Neural cell (in vitro differentiated cells): ENCODE data around the gene PCP2. TPM values are rescaled to one million over a fixed set of nuclear protein-coding genes. Genes with fewer than 3 reads are reported as not detected.
A peak's percentile ranks its signal among the peaks of the same experiment; 100 is the strongest.

Experiments
- H2AFZ ChIP-seq: fragments of 200-600, 300-800 bp; sonication (generic), shearing (Covaris generic); 2 replicates; pipeline ENCODE4 v1.6.0; 2014; ENCODE audit warnings: low read depth, mild to moderate bottlenecking, antibody characterized with exemption, low read length, moderate library complexity
- H3F3A ChIP-seq: fragments of 200-600 bp; shearing (Covaris generic); 2 replicates; pipeline ENCODE4 v1.6.1; 2016; ENCODE audit warnings: mild to moderate bottlenecking, moderate library complexity, mixed read lengths, antibody characterized with exemption, low read length; ENCODE audit not compliant: insufficient read depth, poor library complexity, severe bottlenecking
- H3K27ac ChIP-seq: fragments of 200-600, 300-800 bp; sonication (generic), shearing (Covaris generic); 2 replicates; pipeline ENCODE4 v1.5.1; 2014; ENCODE audit warnings: mild to moderate bottlenecking, low read length, moderate library complexity
- H3K27me3 ChIP-seq: fragments of 300-800, 200-600 bp; sonication (generic), shearing (Covaris generic); 2 replicates; pipeline ENCODE4 v1.6.0; 2014; ENCODE audit warnings: mild to moderate bottlenecking, low read depth, low read length, moderate library complexity; ENCODE audit not compliant: insufficient read depth
- H3K36me3 ChIP-seq: fragments of 300-800, 200-600 bp; sonication (generic), shearing (Covaris generic); 2 replicates; pipeline ENCODE4 v1.5.1; 2014; ENCODE audit warnings: mild to moderate bottlenecking, antibody characterized with exemption, low read length, moderate library complexity; ENCODE audit not compliant: insufficient read depth
- H3K4me2 ChIP-seq: fragments of 300-800, 200-600 bp; sonication (generic), shearing (Covaris generic); 2 replicates; pipeline ENCODE4 v1.6.0; 2014; ENCODE audit warnings: mild to moderate bottlenecking, low read length
- H3K4me3 ChIP-seq: fragments of 300-800, 200-600 bp; sonication (generic), shearing (Covaris generic); 2 replicates; pipeline ENCODE4 v1.5.1; 2014; ENCODE audit warnings: mild to moderate bottlenecking, low read length, moderate library complexity
- H3K79me2 ChIP-seq: fragments of 200-600 bp; shearing (Covaris generic); replicated peaks from 2 replicates; pipeline ENCODE4 v1.6.0; 2014; ENCODE audit warnings: mild to moderate bottlenecking, low read length, moderate library complexity; ENCODE audit not compliant: insufficient read depth
- H3K9ac ChIP-seq: fragments of 300-800, 200-600 bp; sonication (generic), shearing (Covaris generic); 2 replicates; pipeline ENCODE4 v1.6.1; 2016; ENCODE audit warnings: mild to moderate bottlenecking, low read length, mixed read lengths
- H3K9me2 ChIP-seq: fragments of 200-600 bp; shearing (Covaris generic); 2 replicates; pipeline ENCODE4 v1.6.1; 2016; ENCODE audit warnings: mild to moderate bottlenecking, low read length, mixed read lengths; ENCODE audit not compliant: insufficient read depth
- H3K9me3 ChIP-seq: fragments of 200-600, 300-800 bp; sonication (generic), shearing (Covaris generic); 2 replicates; pipeline ENCODE4 v1.6.1; 2016; ENCODE audit warnings: mild to moderate bottlenecking, mixed run types, low read length, moderate library complexity, mixed read lengths
- H4K20me1 ChIP-seq: fragments of 200-600 bp; shearing (Covaris generic); 2 replicates; pipeline ENCODE4 v1.6.1; 2016; ENCODE audit warnings: mild to moderate bottlenecking, mixed run types; ENCODE audit not compliant: insufficient read depth
- EP300 ChIP-seq: fragments of 450-650 bp; conservative IDR thresholded peaks from 2 replicates; pipeline ENCODE4 v1.6.1; 2014; ENCODE audit warnings: antibody characterized with exemption, mild to moderate bottlenecking, moderate library complexity; ENCODE audit not compliant: poor library complexity, severe bottlenecking
- EZH2 ChIP-seq: fragments of 200-600, 300-800 bp; shearing (Covaris generic), sonication (generic); IDR thresholded peaks from 2 replicates; pipeline ENCODE4 v1.6.1; 2014; ENCODE audit warnings: antibody characterized with exemption, low read length, borderline replicate concordance, mild to moderate bottlenecking; ENCODE audit not compliant: insufficient read depth, poor library complexity, severe bottlenecking
- MXI1 ChIP-seq: fragments of 450-650 bp; conservative IDR thresholded peaks from 2 replicates; pipeline ENCODE4 v1.6.1; 2014; ENCODE audit warnings: antibody characterized with exemption, mild to moderate bottlenecking; ENCODE audit not compliant: poor library complexity, severe bottlenecking
- POLR2AphosphoS5 ChIP-seq: IDR thresholded peaks from 2 replicates; pipeline ENCODE4 v1.6.1; 2012
- RAD21 ChIP-seq: fragments of 450-650 bp; conservative IDR thresholded peaks from 2 replicates; pipeline ENCODE4 v1.6.1; 2014; ENCODE audit warnings: antibody characterized with exemption, mild to moderate bottlenecking, moderate library complexity
- SMC3 ChIP-seq: fragments of 450-650 bp; conservative IDR thresholded peaks from 2 replicates; pipeline ENCODE4 v1.6.1; 2014; ENCODE audit warnings: antibody characterized with exemption, mild to moderate bottlenecking, moderate library complexity; ENCODE audit not compliant: poor library complexity
- TAF1 ChIP-seq: IDR thresholded peaks from 2 replicates; pipeline ENCODE4 v1.6.1; 2012; ENCODE audit warnings: low read depth
- polyA plus RNA-seq: library from polyadenylated mRNA; depleted of rRNA; stranded (reverse); fragments of >200 nt; gene quantifications from 2 replicates; pipeline ENCODE4 v1.2.3, GENCODE V29; 2014
- TF ChIP-seq, protein P1 (sequence below): IDR thresholded peaks from 2 replicates; pipeline ENCODE4 v1.6.1; 2012; ENCODE audit warnings: borderline replicate concordance
- TF ChIP-seq, protein P2 (sequence below): fragments of 450-650 bp; IDR thresholded peaks from 2 replicates; pipeline ENCODE4 v1.5.1; 2014; ENCODE audit warnings: antibody characterized with exemption, mild to moderate bottlenecking, moderate library complexity; ENCODE audit not compliant: poor library complexity, severe bottlenecking

The PCP2 gene
- polyA plus RNA-seq, 1 donor from 2014 or later, result not detected

DNA sequence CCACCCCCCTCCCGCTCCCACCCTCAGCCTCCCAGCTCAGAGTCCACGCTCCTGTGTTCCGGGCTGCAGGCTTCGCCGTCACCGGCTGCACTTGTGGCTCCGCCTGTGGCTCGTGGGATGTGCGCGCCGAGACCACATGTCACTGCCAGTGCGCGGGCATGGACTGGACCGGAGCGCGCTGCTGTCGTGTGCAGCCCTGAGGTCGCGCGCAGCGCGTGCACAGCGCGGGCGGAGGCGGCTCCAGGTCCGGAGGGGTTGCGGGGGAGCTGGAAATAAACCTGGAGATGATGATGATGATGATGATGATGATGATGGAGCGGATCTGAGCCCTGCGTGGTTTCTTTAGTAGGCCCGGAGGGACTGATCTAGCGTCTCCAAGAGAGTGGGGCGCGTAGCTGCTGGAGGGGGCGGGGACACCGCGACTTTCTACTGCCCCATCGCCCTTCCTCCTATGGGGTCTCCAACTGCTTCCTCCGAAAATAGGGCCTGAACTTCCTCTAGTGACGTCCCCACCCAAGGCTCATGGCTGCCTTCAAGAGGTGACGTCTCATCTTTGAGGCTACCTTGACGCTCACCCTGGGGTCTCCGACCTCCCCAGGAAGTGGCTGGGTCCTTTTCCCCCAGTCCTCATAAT is 36.7 kb upstream of the PCP2 start:
- Histone ChIP-seq H3K9ac (no peak overlapping the region), H3K36me3 (no peaks in the 10 kb centered on the region), H4K20me1 (no peaks in the 10 kb centered on the region), H3K4me2 (no peak overlapping the region), H2AFZ (no peak overlapping the region), H3K9me3 (no peaks in the 10 kb centered on the region), H3K4me3 (peak overlapping the region; percentile 54), H3K27me3 (peaks cover 13% of the 10 kb centered on the region), H3F3A (no peaks in the 10 kb centered on the region), H3K79me2 (no peaks in the 10 kb centered on the region), H3K27ac (no peak overlapping the region), H3K9me2 (no peaks in the 10 kb centered on the region)
- TF ChIP-seq RAD21 (no peak), TAF1 (no peak), POLR2AphosphoS5 (no peak), EP300 (no peak), EZH2 (no peak), MXI1 (no peak), SMC3 (no peak)
- TF ChIP-seq, protein P1, sequence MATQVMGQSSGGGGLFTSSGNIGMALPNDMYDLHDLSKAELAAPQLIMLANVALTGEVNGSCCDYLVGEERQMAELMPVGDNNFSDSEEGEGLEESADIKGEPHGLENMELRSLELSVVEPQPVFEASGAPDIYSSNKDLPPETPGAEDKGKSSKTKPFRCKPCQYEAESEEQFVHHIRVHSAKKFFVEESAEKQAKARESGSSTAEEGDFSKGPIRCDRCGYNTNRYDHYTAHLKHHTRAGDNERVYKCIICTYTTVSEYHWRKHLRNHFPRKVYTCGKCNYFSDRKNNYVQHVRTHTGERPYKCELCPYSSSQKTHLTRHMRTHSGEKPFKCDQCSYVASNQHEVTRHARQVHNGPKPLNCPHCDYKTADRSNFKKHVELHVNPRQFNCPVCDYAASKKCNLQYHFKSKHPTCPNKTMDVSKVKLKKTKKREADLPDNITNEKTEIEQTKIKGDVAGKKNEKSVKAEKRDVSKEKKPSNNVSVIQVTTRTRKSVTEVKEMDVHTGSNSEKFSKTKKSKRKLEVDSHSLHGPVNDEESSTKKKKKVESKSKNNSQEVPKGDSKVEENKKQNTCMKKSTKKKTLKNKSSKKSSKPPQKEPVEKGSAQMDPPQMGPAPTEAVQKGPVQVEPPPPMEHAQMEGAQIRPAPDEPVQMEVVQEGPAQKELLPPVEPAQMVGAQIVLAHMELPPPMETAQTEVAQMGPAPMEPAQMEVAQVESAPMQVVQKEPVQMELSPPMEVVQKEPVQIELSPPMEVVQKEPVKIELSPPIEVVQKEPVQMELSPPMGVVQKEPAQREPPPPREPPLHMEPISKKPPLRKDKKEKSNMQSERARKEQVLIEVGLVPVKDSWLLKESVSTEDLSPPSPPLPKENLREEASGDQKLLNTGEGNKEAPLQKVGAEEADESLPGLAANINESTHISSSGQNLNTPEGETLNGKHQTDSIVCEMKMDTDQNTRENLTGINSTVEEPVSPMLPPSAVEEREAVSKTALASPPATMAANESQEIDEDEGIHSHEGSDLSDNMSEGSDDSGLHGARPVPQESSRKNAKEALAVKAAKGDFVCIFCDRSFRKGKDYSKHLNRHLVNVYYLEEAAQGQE, result no peak
- TF ChIP-seq, protein P2, sequence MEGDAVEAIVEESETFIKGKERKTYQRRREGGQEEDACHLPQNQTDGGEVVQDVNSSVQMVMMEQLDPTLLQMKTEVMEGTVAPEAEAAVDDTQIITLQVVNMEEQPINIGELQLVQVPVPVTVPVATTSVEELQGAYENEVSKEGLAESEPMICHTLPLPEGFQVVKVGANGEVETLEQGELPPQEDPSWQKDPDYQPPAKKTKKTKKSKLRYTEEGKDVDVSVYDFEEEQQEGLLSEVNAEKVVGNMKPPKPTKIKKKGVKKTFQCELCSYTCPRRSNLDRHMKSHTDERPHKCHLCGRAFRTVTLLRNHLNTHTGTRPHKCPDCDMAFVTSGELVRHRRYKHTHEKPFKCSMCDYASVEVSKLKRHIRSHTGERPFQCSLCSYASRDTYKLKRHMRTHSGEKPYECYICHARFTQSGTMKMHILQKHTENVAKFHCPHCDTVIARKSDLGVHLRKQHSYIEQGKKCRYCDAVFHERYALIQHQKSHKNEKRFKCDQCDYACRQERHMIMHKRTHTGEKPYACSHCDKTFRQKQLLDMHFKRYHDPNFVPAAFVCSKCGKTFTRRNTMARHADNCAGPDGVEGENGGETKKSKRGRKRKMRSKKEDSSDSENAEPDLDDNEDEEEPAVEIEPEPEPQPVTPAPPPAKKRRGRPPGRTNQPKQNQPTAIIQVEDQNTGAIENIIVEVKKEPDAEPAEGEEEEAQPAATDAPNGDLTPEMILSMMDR, result no peak

DNA sequence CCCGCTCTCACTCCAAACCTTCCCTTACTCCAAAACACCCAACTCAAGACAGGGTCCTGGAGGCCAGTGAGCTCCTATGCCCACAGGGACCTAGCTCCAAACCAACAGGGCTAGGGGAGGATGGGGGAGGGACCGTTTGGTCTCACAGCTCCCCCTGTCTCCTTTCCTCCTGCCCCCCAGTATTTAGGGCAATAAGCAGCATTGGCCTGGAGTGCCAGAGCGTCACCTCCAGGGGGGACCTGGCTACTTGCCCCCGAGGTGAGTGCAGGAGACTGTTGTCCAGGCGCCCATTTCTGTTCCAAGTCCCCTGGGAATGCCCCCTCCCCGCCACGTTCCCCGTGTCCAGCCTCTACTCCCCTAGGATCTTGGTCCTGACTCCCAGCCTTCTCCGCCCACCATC is 36.1 kb upstream of the PCP2 start:
- Histone ChIP-seq H2AFZ (no peak overlapping the region), H4K20me1 (no peaks in the 10 kb centered on the region), H3K9ac (no peak overlapping the region), H3K4me3 (no peak overlapping the region), H3K36me3 (no peaks in the 10 kb centered on the region), H3K4me2 (no peak overlapping the region), H3K79me2 (no peaks in the 10 kb centered on the region), H3K27me3 (peaks cover 13% of the 10 kb centered on the region), H3K9me2 (no peaks in the 10 kb centered on the region), H3F3A (no peaks in the 10 kb centered on the region), H3K27ac (no peak overlapping the region), H3K9me3 (no peaks in the 10 kb centered on the region)
- TF ChIP-seq, protein P2, result no peak
- TF ChIP-seq SMC3, result no peak
- TF ChIP-seq MXI1, result no peak
- TF ChIP-seq RAD21, result no peak
- no peak for TF ChIP-seq POLR2AphosphoS5
- TF ChIP-seq, protein P1, result no peak
- no peak for TF ChIP-seq EP300
- no peak for TF ChIP-seq TAF1
- no peak for TF ChIP-seq EZH2
